Measurements from ENCODE around the gene A1BG.
A peak's percentile ranks its signal among the peaks of the same experiment; 100 is the strongest.

The A1BG gene, protein sequence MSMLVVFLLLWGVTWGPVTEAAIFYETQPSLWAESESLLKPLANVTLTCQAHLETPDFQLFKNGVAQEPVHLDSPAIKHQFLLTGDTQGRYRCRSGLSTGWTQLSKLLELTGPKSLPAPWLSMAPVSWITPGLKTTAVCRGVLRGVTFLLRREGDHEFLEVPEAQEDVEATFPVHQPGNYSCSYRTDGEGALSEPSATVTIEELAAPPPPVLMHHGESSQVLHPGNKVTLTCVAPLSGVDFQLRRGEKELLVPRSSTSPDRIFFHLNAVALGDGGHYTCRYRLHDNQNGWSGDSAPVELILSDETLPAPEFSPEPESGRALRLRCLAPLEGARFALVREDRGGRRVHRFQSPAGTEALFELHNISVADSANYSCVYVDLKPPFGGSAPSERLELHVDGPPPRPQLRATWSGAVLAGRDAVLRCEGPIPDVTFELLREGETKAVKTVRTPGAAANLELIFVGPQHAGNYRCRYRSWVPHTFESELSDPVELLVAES

DNA sequence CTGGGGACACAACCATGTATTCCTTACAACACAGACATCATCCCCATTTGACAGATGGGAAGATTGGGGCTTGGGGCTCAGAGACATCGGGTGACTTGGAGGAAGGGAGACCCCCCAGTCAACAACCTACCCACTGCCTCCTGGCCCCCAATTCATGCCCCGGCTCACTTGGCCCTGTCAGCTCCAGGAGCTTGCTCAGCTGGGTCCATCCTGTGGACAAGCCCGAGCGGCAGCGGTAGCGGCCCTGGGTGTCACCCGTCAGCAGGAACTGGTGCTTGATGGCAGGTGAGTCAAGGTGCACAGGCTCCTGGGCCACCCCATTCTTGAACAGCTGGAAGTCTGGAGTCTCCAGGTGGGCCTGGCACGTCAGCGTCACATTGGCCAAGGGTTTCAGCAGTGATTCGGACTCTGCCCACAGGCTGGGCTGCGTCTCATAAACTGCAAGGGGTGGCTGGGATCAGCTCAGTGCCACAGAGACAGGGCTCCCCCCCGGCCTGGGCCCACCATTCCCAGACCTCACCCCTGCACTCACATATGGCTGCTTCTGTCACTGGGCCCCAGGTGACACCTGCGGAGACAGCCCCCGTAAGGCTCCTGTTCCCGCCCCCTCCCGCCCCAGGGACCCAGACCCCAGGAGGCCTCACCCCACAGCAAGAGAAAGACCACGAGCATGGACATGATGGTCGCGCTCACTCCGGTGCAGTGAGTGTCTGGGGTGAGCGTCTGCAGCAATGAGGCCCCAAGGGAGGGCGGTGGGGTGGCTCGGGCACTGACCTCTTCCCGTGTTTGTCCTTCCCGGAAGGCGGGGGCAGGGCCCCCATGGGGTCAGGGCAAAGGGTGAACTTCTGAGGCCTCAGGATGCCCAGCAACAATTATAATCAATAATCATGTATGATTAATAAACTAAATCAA is at the start of gene A1BG:
TSS of gene A1BG (minus strand) at position 733 of the 912 bp plus-strand sequence. CDS start at position 678, 55 bp downstream.
- no peak for ATAC-seq

DNA sequence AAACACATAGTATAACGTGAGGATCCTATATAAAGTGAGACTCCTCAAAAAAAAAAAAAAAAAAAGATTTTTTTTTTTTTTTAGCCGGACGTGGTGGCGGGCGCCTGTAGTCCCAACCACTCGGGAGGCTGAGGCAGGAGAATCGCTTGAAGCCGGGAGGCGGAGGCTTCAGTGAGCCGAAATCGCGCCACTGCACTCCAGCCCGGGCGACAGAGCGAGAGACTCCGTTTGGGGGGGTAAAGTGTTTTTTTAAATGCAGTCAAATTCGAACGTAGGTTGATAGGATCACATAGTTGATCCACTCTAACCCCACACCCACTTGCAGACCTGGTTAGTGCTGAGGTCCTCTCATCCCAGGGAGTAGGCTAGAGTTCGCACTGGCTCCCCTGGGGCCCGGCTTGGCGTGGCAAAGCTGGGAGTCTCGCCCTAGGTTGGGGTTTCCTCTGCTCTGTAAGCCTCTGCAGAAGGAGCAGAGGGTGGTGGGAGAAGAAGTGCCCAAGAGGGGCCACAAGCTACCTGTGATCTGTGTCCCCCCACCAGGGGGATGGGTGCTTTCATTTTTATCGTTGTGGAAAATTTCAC is 48.6 kb upstream of the A1BG start:
- no peak for ATAC-seq

DNA sequence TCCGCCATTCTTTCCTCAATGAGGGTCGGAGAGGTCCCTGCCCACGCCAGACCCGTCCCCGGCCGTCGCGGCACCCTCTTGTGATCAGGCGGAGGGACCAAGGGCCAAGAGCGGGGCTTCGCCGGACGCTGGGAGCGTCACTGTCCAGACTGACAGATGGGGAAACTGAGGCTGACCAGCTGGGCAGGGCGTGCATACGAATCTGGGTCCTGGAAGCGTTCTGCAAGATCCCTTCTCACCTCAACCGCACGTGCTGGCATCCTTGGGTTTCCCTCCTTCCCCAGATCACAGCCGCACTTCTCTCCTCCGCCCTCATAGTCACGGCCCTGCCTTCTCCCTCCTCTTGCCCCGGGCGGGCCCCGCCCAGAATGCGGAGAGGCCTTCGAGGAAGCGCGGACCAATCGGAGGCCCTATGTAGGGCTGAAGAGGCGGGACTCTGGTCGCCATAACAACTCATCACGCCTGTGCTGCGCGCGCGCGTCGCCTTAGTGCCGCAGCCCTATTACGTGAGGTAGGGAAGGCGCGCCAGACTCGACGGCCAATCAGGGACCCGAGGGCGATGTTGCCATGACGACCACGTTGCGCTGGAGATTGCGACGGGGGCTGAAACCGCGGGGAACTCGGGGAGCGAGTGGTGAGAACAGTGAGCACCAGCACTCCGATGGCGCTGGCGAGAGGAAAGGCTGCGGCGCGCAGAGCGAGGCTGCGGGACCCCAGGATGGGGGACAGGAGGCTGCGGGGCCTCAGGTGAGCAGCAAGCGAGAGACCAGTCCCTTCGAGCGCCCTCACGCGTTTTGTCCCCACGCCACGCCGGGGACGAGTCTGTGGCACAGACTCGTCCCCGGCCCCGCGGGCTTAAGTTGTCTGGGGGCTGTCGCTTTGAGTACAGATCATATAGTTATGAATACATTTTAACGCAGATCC is 47.9 kb upstream of the A1BG start:
- ATAC-seq: peak; percentile 98 to 99

DNA sequence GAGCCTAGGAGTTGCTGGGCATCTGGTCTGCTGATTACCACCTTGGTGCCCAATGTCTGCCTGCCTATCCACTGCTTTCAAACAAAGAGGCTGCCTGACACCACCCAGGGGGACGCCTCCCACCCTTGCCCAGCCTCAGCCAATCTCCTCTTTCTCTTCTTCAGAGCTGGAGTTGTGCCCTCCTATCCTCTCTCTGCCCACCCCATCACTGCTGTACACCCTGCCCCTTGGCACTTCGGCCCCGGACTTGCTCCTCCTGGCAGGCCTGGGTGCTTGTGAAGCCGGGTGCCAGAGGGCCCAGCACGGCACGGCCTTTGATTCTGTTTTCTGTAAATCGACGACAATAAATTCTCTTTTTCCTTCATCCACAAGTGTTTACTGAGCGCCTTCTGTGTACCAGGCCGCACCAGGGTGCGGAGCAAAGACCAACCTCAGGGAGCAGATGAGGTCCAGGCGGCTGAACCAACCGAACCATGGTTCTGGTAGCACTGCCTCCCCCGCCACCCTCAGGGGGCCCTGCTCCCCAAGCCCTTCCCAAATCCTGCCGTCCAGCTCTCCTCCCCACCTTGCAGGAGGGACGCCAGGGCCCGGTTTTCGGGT is 47.1 kb upstream of the A1BG start:
- no peak for ATAC-seq

DNA sequence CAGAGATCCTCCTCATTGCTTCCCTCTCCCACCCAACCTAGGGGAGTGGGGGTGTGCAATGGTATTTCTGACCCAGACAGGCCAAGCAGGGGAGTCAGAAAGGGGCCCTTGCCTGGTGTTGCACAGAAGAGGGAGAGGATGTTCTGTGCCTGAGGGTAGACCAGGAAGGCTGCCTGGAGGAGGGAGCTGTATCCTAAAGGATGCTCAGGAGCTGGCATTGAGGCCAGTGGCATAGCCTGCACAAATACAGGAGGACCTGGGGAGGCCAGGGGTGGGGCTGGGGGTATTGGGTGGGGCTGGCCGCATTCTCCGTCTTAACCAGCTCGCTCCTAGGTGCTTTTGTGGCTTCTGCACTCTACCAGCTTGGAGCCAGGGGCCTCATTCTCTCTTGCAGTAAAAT is 46.6 kb upstream of the A1BG start:
- ATAC-seq: no peak

DNA sequence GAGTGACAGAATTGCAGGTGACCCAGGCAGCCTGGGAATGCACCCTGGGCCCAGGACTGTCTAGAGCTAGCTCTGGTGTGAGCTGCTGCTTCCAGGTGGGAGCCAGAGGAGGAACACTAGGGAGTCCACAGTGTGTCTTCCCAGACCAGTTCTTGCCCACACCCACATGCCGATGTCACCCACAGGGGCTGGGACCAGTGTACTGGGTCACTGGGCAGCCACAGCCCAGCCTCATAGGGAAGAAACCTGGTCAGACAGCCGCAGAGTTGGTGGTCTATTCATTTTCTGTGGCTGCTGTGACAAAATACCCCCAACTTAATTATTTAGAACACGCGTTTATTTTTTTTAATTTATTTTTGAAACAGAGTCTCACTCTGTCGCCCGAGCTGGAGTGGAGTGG is 45.3 kb upstream of the A1BG start:
- no peak for ATAC-seq

DNA sequence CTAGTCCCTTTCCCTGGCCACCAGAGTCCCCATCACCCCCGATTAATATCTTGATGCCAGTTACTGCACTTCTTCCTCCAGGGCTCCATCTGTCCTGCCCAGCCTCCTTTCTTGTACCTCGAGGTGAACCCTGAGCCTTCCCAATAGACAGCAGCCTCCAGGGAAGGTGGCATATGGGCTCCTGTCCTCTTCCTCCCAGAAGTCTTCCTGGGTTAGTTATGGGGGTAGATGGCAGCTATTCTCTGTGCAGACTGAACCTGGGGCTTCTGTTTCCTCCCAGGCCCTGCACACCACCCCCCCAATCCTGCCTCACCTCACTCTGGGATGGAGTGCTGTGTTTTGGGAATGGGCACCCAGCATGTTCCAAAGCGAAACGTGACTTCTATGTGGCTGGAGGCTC is 44.8 kb upstream of the A1BG start:
- no peak for ATAC-seq

DNA sequence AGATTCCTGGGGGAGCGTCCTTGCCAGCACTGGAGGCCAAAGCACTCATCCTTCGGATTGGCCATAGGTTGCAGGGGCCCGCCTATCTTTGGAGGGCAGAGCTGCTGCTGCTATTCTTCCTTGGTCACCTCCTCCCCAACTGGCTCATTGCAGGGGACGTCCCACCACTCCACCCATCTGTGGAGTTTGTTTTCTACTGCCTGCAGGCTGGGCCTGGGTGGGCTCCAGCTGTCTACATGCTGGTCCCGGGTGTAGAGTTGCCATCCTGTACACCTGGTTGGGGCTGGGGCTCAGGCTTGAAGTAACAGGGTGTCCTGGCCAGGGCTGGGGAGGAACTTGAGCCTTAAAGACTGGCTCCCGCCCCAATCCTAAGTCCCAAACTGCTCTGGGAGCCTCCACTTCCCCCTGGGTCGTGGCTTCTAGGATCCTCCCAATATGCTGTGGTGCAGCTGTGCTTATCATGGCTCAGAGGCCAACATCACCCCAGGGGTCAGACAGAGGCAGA is 44.3 kb upstream of the A1BG start:
- ATAC-seq: no peak

DNA sequence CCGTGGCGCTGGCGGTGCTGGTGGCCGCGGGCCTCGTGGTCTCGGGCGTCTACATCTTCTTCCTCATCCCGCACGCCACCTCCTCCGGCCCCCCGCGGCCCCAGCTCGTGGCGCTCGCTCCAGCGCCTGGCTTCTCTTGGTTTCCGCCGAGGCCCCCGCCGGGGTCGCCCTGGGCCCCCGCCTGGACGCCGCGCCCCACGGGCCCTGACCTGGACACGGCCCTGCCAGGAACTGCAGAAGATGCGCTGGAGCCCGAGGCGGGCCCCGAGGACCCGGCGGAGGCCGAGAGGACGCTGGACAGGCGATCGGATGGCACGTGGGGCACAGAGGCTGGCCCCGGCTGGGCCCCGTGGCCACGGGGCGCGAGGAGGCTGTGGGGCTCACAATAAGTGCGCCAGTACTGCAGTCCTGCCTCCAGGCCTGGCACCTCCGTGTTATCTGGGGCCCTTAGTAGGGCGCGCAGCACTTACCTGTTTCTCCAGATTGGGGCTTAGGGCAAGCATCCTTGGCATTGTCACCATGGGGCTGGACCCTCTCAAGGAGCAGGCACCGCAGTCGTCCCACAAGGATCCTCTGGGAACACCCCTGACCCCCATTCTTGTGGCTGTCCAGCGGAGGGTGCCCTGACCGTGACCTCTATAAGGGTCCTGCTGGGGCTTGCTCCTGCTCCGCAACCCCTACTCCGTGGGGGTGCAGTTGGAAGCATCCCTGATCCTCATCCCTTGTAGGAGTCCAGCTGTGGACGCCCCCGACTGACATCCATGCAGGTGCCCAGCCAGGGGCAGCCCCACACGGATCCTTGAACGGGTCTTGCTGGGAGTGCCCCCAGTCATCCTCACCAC is 43.6 kb upstream of the A1BG start:
- ATAC-seq: no peak

DNA sequence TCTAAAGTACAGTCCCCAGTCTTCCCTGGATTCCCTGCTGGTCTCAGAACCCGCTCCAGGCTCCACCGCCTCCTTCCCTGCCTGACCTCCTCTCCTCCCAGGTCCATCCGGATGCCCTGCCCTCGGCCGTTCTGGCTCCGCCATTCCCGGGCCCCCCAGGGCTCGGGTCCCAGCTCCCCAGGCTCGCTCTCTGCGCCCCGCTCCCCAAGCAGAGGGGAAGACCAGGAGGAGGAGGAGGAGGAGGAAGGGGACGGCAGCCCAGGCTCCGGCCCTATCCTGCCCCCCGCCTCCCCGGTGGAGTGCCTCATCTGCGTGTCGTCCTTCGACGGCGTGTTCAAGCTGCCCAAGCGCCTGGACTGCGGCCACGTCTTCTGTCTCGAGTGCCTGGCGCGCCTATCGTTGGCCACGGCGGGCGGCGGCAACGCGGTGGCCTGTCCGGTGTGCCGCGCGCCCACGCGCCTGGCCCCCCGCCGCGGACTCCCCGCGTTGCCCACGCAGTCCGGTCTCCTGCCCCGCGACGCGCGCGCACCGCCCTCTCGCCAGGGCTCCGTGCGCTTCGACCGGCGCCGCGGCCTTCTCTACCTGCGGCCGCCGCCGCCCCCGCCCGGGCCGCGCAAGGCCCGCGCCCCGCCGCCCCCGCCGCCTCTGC is 42.8 kb upstream of the A1BG start:
- ATAC-seq: no peak

DNA sequence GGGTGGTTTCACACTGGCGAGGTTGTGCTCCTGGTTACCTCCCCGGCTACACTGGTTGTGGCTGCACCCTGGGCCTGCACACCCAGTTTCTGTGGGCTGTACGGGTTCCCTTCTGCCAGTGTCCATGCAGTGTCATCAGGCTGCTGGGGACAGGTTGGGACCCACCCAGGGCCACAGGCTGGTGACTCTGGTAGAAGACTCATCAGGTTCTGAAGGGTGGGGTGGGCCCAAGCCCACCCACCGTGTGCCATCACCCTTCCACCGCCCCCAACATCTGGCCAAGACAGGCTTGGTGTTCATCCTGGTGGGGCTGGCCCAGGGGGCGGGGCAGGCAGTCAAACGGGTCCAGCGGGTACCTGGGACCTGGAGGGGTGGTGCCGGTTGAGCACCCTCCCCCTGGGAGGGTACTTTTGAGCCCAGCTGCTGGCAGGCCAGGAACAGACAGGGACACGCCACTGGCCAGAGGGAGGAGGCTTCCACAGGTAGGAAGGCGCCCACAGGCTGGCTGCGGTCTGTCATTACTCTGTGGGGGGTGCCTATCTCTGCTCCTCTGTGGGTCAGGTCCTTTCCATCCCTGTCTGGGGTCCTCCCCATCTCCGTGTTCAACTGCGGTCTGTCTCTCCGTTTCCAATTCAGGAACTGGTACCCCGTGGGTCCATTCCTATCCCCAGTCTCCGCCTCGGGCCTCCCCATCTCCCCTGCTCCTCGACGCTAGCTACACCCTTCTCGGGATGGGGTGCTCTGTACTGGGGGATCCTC is 42.1 kb upstream of the A1BG start, which contains the start of gene RNF225:
TSS of gene RNF225 (plus strand) at position 437 of the 759 bp plus-strand sequence. CDS start 434 bp downstream, outside the sequence.
- peak; percentile 8 to 22 for ATAC-seq

DNA sequence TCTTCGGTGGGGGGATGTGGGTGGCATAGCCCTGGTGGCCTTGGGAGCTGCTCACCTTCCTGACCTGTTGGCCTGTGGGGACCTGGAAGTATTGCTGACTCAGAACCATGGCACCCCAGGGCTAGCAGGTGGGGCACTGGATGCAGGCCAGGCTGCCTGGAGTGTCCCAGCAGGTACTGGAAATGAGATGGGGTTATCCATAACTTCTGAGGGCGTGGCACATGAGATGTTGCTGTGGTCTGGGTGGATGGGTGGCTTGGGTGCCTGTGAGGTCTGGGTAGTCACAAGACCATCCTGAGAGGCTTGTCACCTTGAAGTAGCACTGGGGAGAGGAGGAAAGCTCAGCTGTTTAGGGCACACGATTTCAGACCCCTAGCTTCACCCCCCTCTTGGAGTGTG is 41.5 kb upstream of the A1BG start:
- ATAC-seq: no peak

DNA sequence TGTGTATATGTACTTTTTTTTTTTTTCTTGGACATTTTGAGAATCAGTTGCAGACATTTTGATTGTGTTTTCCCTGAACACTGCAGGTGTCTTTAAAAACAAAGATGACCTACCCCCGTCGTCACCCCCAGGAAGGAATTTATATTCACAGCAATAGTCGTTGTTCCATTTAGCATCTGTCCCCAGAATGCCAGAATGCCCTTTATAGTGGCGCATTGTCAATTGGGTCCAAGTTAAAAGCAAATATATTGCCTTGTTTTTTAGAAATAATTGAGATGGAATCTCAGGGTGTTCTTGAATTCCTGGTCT is 40.4 kb upstream of the A1BG start:
- no peak for ATAC-seq

DNA sequence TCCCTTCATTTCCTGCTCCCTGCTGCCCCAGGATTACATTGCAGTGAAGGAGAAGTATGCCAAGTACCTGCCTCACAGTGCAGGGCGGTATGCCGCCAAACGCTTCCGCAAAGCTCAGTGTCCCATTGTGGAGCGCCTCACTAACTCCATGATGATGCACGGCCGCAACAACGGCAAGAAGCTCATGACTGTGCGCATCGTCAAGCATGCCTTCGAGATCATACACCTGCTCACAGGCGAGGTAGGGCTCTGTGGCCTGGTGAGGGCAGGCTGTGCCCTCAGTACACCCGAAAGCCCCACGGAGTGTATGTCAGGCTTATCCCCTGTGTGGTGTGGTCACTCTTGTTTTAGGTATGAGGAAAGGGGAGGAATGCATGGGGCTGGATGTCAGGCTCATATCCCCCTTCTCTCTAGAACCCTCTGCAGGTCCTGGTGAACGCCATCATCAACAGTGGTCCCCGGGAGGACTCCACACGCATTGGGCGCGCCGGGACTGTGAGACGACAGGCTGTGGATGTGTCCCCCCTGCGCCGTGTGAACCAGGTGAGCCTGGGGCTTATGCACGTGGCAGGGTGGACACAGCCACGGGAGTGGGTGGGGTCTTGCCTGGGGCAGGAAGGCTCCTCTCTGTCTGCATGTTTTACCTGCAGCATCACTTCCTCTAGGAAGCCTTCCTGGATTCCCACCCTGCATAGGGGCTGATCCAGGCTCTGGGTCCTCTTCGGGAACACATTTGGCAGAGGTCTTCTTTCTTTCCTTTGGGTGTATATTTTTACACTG is 39.8 kb upstream of the A1BG start:
- ATAC-seq: no peak

DNA sequence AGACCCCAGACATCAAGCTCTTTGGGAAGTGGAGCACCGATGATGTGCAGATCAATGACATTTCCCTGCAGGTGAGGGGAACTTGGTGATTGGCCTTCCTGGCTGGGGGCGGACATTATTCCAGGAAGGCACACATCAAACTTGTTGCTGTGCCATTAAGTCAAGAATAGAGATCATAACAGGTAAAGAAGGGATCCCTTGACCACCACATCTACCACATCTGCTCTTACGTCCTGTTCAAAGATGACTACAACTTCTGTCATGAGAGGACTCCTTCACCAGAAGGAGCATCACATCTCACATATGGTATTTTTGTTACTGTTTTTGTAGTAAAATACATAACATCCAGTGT is 34.9 kb upstream of the A1BG start:
- no peak for ATAC-seq

DNA sequence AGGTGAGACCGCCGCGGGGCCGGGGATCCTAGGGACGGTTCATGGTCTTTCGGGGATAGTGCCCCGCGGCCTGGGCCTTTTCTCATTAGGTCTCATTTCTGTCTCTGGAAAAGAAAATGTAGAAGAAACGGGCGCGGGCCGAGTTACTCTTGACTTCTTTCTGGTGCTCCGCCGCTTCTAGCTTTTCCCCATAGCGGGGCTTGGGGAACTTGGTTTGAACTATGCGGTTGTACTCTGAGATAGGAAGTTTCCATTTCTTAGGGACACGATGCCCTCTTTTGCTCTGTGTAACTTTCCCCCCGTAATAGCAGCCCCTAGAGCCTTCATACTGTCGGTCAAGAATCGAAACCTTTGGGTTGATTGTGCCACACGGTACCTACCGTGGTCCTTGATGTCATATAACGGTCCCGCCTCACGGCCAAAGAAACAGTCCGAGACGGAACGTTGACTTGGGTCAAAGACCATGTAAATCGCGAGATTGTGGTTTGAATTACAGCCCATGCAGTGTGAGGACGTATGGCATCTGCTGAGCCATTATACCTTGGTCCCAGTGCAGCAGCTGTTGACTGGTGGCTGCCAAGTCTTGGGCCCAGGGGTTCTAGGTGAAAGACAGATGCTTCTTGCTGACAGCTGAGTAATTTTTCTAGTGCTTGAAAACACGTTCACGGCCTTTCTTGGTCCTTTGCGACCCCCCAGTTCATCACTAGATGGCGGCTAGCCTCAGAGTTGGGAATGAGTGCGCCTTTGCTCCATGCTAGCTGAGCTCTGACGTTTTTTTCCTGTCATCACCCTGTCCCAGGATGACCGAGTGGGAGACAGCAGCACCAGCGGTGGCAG is 34.3 kb upstream of the A1BG start:
- no peak for ATAC-seq

DNA sequence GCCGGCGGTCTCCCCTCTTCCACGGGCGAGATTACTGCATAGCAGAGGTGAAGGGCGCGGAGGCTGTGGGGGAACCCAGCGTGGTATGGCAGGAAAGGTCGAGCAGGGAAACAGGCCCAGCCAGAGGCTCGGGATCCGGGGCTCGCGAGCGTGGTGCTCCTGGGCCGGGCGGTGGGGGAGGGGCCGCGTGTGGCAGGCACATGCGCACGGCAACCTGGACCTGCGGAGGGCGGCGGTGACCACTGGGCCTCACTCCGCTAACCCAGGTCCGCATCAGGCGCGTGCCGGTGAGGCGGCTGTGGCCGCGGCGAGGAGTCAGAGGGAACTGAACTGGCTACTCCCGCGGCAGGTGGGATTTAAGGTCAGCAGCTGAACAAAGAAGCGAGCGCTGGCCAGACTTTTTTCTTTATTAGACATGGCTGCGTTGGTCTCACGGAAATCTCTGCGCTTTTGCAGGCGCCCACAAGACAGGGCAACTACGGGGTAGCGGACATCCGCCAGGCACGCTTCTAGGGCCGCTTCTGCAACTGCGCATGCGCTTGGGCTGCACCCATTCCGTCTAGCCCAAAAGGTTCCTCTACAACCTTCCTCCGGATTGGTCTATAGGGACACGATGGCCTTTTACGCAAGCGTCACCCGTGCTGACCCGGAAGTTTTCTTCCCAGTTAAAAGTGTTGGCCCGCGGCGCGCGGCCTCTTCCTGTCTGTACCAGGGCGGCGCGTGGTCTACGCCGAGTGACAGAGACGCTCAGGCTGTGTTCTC is 33.5 kb upstream of the A1BG start, which contains the start of gene RPS5:
TSS of gene RPS5 (plus strand) at position 694 of the 762 bp plus-strand sequence. CDS start 869 bp downstream, outside the sequence.
- ATAC-seq: peak; percentile 91 to 92
